ENCODE results near the gene PRSS50. TPM values are rescaled to one million over a fixed set of nuclear protein-coding genes. Genes with fewer than 3 reads are reported as not detected.

The PRSS50 gene
- polyA plus RNA-seq, 5 donors, result 0.40 to 1.2 (median 0.70) TPM

DNA sequence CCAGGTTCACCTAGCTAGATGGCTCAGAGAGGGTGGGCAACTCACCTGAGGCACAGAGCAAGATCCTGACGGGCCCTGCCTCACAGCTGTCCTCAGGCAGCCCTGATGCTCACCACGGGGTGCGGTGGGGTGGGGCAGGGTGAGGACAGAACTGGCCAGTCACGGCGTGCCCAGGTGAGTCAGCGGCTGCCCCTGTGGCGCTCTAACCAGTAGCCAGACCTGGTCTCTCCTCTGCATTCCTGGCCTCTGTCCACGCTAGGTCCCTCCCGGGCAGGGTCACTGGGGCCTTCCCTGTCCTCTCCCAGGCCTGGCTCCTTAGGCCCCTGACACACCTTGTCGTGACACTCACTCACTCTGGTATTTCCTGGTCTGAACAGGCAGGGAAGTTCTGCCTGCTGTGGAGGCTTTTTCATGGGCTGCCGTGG lies 25.1 kb downstream of the PRSS50 start:
- no peak for DNase-seq

DNA sequence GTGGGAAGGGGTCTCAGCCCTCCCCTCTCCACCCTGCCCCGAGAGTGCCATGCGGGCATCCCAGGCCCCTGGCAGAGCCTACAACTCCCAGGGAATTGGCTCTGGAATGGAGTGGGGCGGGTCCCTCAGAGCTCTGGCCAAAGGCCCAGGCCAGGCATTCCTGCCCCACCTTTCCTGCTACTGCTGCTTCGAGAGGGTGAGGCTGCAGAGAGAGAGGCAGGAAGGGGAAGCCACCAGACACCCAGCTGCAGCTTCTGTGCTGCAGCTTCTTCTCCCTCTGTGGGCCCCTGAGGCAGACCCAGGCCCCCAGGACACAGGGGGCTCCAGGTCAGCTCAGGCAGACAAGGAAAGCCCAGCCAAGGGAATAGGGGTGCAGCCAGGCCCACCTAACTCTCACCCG lies 26.9 kb downstream of the PRSS50 start:
- DNase-seq, result no peak

DNA sequence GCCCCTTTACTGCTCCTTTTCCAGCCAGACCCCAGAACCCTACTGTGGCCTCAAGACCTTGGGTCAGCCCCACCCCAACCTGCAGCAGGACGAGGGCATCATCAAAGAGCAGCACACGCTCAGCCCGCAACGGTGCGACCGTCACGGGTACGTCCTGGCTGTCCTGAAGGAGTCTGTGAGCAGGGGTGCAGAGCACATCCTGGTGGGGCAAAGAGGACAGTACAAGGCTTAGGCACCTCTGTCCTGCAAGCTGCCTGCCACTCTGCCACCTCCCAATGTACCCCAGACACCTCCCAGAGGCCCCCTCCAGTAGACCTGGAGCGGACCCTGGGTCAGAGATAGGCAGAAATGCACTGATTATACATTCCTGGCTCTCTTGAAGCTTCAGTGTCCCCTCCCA lies 32.2 kb downstream of the PRSS50 start:
- no peak for DNase-seq

DNA sequence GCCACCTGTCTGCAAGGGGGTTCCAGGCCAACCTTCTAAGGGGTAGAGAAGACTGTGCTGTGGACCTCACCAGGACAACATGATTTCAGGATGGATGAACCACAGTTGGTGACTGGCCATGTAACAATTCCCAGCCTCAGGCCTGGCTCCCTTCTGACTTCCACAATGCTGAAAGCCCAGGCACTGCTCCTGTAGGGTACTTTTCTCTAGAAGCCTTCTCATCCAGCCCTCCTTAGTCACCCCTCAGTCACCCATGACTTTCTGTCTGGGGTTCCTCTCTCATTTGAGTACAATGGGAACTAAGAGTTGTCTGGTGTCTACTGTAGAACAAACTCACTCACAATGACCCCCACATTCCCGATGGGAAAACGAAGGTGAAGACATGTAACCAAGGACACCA lies 32.8 kb downstream of the PRSS50 start:
- no peak for DNase-seq

DNA sequence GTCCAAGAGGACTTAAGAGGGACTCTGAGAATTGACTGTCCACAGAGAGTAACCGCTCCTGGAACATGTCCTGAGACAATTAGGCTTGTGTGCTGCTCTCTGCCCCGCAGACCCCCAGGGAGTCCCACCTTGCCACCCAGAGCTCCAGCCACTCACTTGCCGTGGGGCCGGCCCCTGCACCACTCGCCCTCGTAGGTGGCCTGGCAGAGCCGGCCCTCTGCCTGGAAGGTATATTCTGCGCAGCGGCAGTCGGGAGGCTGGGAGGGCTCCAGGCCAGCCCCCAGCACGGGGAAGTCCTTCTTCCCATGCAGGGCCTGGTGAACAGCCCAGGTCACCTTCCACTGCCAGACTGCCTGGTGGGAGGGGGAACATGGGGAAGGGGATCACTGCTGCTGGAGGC lies 34.7 kb downstream of the PRSS50 start:
- no peak for DNase-seq

DNA sequence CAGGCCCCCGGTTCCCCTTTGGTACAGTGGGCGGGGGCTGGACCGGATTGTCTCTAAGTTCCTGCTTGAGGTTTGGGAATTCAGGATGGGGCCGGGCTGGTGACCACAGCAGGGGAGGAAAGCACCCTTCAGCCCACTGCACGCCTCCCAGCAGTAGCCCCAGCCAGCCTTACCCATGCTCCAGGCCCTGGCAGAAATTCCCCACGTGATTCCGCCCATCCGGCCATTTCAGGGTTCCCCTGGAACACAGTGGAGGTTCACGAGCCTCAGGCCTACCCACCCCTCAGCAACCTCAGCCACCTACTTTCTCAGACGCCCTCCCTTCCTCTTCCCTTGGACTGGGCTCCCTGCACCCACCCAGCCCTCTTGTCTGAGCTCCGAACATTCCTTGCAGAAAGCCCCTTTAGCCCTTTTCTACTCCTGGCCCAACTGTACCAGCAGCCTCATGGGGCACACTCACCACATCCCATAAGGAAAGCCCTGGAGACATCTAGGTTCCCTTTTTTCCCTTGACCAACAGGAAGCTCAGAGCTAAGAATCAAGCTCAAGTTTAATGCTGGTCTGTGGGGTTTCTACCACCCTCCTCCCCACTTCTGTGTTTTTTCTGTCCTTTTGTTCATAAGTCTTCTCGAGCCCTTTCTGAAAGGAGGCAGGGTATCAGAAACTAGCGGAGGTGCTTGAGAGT lies 35.7 kb downstream of the PRSS50 start:
- no peak for DNase-seq

DNA sequence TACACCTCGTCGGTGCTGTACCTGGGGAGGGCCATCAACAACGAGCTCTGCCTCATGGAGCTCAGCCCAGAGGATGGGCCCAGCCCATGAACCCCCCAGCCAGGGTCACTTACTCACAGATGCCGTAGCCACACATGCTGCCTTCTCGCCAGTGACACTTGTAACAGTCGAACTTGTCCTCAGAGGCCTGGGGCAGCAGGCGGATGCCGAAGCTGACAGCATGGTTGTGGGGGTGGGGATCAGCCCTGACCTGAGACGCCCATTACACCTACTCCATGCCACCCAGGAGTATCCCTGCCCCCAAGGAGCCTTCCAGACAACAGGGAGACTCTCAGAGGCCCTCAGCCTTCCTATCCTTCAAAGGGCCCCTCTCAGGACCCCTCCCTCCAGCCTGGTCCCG lies 36.3 kb downstream of the PRSS50 start:
- no peak for DNase-seq

DNA sequence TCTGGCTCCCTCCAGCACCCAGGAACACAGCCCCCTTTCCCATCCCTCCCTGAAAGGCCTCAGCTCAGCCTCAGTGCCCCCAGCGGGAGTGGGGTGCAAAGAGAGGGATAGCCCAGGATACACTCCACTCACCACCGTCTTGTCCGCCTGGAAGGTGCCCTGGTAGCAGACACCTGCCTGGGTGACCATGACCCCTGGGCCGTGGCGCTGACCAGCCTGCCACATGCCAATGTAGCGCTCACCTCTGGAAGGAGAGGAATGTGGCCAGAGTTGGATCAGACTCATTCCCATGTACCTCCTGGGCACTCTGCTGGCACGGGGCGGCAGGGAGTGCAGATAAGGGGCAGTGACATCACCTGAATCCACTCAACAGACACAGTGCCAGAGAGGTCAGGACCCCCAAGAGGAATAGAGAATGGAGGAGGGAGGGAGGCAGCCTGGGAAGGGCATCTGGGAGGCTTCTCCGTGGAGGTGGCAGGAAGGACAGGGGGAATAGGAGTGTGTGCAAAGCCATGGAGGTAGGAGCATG lies 37.3 kb downstream of the PRSS50 start:
- no peak for DNase-seq

DNA sequence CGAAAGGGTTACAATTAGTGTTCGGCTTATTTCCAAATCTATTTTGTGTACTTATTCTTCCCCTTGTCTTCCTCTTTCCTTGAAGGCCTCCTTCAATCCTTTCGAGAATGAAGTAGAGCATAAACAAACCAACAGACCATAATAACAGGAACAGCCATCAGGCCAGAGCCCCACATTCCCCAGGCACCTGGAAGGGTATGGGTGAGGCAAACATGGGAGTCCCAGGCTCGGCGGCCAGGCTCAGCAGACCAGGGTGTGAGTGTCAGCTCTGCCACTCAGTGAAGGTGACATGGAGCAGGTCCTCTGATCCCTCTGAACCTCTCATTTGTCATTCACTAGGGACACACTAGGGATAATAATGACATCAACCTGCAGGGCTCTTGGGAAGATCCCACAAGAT lies 38.0 kb downstream of the PRSS50 start:
- no peak for DNase-seq

DNA sequence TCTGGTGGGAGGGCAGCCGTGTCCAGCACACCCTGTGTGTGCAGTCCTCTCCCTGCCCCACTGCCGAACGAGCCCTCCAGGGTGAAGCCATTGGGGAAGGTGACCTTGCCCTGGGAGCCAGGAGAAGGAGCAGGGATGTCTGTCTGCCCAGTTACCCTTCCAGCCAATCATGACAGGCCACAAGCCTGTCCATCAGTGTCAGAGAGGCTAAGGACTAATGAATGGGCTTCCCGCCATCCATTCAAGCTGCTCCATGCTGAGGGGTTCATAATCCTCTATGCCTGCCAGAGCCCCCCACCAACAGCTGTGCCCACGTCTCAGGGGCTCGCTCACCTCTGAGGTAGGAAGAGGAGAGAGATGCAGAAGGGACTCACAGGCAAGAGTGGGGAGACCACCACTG lies 39.4 kb downstream of the PRSS50 start:
- DNase-seq, result no peak

DNA sequence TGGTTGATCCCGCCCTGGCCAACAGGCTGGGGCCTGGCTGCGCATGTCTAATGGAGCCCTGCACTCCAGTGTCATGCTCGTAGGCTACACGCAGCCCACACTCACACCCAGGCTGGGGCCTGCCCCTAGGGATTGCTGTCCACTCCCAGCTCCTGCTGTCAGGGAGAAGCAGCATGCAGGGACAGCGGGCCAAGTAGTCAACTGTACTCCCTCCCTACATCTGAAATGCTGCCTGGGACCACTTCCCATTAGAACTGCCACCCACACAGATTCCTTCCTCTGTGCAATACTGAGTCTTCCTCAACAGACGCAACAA lies 40.3 kb downstream of the PRSS50 start:
- DNase-seq, result no peak

DNA sequence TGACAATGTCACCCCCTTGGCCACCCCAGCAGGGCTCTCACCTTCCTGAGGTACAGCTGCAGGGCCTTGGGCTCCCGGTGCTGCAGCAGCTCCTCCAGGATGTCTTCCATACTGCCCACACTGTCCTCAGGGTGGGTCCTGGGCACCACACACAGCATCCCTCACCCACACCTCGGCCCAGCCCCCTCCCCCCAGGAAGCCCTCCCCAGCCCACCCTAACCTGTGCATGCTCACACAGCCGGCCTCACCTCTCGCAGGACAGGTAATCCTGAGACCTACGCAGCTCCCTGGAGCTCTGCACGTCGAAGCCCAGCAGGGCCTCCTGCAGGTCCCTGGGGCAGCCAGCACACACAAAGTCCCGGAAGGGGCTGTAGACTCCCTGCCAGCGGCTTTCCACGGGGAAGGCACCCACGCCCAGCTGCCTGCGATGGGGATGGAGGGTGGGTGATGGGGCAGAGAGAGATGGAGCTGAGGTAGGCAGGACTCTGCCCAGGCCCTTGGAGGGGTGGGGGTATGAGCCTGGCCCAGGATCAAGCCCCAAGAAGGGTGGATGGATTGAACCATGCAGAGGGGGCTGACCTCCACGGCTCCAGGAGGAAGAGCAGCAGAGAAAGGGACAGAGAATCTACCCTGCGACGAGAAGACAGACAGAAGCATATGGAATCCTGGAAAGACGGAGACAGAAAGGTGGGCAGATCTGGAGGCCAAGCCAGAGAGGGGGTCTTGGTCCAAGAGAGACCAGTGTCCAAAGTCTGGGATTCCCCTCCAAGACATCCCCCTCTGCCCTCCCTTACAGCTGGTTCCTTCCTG lies 40.9 kb downstream of the PRSS50 start:
- no peak for DNase-seq

DNA sequence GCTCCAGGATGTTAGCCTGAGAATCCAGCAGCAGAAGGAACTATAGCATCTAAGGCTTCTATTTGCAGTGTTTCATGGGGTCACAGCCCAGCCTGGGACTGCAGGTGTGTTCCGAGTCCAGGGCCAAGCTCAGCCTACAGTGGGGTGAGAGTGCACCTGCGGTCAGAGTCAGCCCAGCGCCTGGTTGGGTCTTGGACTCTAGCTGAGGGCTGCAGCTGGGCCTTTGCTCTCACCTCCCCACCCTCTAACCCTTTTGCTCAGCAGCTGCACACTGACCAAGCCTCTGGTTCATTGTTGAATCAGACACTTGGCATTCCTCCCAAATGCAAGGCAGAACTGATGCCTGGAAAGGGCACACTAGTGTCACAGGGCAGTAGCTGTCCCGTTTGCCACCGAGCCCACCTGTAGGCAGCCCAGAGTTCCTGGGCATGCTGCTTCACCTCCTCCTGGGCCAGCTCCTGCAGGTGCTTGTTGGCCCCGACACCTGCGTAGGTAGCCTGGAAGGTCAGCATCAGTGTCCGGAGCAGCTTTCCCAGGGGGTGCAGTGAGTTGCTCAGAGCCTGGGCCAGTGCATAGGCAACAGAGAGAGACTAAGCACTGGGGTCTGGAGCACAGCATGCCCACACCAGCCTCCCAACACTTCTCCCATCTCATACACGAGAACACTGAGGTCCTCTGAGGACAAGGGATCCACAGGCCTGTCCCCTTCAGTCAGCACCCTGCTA lies 41.7 kb downstream of the PRSS50 start:
- no peak for DNase-seq

DNA sequence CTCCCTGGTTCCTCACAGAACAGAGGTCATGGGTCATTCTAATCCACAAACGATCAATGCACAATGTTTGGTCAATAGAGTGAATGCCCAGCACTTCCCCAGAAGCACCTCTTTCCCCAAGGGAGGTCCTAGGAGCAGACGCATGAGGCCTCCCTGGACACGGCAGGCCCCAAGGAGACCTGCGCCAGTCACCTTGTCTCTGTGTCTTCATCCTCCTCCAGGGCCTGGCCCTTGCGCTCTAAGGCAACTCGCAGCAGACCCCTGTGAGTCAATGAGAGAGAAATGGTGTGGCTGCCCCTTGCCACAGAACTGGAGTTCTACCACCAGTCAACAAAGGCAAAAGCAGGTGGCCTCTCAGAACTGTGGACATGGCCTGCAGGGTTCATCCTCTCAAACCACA lies 42.2 kb downstream of the PRSS50 start:
- DNase-seq, result no peak

DNA sequence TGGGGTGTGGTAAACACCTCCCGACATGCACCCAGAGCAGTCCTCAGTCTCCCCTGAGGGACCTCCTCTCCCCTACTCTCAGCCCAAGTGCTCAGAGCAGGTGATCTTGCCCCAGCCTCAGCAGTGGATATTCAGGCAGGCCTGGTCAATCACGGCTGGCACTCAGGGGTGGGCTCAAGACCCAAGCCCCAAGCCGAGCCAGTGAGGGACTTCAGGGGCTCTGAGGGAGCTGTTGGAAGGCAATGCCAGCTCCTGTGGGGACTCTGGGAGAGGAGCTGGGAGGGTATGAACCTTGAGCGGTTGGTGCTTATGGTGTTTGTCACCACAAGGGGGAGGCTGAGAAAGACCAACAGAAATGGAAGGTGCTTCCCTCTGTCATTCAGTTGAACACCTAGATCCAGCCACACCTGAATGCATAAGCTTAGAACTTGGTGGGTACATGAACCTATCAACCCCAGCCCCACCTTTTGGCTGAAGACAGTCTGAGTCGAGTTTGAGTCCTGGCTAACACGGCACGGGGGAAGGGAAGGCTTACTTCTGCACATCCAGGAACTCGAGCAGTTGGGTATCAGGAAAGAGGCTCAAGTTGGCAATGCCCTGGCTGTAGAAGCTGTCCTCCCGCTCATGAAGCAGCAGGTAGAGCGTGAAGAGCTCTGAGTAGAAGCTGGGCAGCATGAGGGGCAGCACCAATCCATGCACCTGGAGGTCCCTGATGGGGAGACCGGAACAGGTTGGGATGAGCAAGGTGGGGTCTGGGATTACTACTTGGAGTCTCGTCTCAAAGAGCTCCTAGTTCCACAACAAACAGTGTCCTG lies 43.4 kb downstream of the PRSS50 start:
- no peak for DNase-seq

DNA sequence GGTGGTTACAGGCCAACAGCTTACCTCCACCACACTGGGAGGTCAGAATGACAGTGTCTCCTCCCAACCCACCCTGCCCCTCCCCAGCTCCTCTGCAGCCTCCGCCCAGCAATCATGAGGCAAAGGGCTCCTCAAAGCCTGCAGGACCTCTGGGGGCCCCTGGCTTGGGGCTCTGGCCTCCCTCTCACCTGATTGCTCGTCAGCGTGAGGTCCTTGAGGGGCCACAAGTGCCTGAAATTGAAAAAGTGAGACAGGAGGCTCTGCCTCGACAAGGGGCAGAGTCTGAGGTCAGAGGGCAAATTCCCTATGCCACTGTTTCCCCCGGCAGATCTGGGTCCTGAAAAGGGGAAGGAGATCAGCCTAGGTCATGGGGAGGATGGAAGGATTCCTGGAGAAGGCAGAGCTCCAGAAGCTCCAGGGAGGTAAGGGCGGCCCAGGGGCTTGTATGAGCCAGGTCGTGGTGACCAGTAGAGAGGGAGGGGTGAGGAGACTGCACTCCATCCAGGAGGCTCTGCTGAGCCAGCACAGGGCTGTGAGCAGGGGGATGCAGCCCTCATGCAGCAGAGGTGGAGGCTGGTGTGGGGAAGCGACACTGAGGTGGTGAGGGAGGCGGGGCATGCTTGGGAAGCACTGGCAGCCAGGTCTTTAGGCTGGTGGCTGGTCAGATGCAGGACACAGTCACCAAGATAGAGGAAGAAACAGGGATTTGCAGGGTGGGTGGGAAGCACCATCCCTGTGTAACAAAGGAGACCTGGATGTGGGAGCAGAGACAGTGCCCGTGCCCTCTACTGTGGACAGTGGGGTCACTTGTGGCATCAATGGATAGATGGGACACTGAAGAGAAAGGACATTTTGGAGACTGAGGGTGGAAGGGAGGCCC lies 44.3 kb downstream of the PRSS50 start:
- no peak for DNase-seq

DNA sequence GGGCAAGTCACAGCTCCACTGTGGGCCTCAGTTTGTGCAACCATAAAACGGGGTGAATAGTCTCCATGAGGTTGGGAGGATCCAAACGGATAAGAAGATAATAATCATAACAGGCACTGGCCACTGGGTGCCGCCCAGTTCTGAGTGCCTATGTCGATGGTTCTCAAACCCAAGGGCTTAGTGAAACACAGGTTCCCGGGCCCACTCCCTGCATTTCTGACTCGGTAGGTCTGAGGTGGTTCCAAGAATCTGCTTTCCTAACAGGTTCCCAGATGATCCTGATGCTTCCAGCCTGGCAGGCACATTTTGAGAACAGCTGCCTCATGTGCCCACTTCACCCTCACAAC lies 45.3 kb downstream of the PRSS50 start:
- DNase-seq, result no peak

DNA sequence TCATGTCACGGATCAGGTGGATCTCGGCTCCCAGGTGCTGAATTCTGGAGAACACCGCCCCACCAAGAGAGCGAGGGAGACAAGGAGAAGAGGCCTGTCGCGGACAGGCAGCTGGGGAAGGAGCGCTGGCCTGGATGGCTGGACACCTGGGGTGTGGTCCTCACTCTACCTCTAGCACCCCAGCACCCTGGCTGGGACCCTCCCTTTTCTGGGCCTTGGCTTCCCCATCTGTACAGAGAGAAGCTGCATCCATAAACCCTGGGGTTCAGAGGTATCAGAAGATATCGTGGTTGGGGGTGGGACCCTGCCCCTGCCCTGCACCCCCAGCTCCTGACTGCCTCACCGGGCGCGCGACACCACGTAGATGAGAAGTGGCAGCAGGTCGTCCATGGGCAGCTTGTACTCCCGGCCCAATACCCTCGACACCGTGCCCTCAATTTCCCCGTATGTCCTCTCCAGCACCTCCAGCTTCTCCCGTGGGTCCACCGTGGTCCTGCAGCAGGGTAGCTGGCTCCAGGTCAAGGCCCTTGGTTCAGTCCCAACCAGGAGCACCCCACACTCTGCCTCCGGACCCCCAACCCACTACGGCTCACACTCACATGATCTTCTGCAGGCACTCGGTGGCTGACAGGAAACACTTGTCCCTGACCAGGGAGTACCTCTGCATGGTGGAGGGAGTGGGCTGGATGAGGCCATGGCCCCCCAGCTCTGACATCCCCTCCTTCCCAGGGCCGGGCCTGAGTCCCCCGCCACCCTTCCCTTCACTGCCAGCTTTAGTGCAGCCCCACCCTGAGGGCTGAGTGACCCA lies 45.9 kb downstream of the PRSS50 start:
- DNase-seq, result no peak

DNA sequence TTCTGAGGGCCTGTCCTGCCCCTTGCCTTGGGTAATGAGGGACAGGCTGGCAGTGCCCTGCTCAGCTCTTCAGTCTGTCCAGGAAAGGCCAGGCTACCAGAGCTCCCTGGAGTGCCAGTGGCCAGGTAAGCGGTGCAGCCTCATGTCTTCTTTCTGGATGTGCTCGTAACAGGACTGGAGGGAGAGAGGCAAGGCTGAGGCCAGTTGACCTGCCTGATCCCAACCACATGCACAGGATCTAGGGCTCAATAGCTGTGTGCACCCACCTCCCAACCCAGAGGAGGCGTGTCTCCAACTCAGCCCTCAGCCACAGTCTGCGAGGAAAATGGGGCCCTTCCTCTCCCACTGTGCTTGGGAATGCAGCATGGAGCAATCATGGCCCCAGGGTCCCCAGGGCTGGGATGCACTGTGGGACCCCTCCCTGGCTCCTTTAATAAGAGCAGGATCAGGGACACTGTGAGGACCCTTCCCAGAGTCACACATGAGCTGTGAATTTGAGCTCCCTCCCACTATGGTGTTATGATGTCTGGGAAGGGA lies 46.7 kb downstream of the PRSS50 start:
- no peak for DNase-seq
